Peyer's patch (tissue), 4 donors: ENCODE data around the gene LAMC2.

Source experiments
- CTCF ChIP-seq, 6 experiments: fragments of 450-650 bp in 4 of 6; fragments of 200-600 bp in 2 of 6; sonication (generic) in 1 of 6; IDR thresholded peaks; one replicate each; pipeline ENCODE4 v1.5.1; 2017 to 2019; ENCODE audit warnings: antibody characterized with exemption in 6 of 6, mild to moderate bottlenecking in 3 of 6, moderate library complexity in 1 of 6
- POLR2A ChIP-seq, 2 donors: fragments of 450-650 bp; IDR thresholded peaks; one replicate each; pipeline ENCODE4 v1.5.1; 2017; ENCODE audit warnings: antibody characterized with exemption in 2 of 2, mild to moderate bottlenecking in 2 of 2, moderate library complexity in 2 of 2

DNA sequence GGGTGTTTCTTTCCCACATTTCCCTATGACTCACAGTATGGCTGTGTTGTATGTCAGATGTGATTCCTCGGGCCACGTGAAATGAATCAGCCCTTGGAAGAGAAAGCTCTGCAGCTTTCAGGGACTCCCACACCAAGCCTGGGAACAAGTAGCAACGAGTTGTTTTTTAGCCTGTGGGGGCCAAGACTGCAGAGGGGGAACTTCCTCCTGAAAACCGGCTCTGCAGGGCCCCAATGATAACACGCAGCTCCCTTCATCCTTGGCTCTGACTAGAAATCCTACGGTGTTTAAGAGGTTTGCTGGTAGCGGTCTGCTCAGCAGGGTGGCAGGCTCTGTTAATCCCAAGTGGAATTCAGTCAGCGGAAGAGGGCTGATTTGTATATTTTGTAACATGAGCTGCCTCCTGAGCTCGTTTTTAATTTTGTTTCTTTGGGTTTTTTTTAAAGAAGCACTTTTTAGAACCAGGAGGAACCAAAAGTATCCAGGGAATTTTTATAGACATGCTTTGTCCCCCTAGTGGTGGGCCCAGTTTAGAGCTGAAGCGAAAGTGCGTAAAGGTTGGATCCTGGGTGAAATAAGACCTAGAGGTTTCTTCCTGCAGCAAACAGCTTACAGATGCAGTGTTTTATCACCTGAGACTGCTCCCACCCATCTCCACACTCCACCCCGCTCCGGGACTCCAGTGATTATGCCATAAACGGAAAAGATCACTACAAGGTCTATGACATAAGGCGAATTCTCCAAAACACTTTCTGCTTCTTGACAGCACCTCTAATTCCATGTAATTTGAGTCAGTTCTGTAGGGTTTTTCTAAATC lies 48.8 kb downstream of the LAMC2 start:
- peak; percentile 23 to 55 (median 45) for TF ChIP-seq CTCF (IDR thresholded peaks at IDR 0.05)
- no peak for TF ChIP-seq POLR2A (IDR thresholded peaks at IDR 0.05)
